SK-N-SH (cell line): ENCODE results near the gene BAG5.

Experiments
- FOXJ3 ChIP-seq: sonication (generic); formaldehyde crosslinking; IDR thresholded peaks from 2 replicates; pipeline ENCODE4 v1.5.1; 2020; ENCODE audit warnings: mild to moderate bottlenecking, missing genetic modification reagents
- PBX3 ChIP-seq: IDR thresholded peaks from 2 replicates; pipeline ENCODE4; 2012
- TEAD4 ChIP-seq: IDR thresholded peaks from 2 replicates; pipeline ENCODE4 v1.4.0; 2012; ENCODE audit warnings: mild to moderate bottlenecking, borderline replicate concordance; ENCODE audit not compliant: insufficient read depth
- USF2 ChIP-seq: fragments of 150-350 bp; IDR thresholded peaks from 2 replicates; pipeline ENCODE4 v1.6.1; 2017; ENCODE audit warnings: antibody characterized with exemption, low read length, low read depth, borderline replicate concordance

GRCh38 chr14:103528146-103528586 is 34.3 kb downstream of the BAG5 start:
- TF ChIP-seq FOXJ3 (CRISPR knock-in tag) = no peak
- no peak for TF ChIP-seq USF2
- TF ChIP-seq TEAD4 = no peak
- no peak for TF ChIP-seq PBX3
